Right atrium auricular region (tissue), 2 donors: ENCODE measurements around the gene PRKRIP1. TPM values are rescaled to one million over a fixed set of nuclear protein-coding genes. Genes with fewer than 3 reads are reported as not detected.
A peak's percentile ranks its signal among the peaks of the same experiment; 100 is the strongest.

ENCODE experiments used
- DNase-seq: peaks from one replicate; pipeline ENCODE4 v3.0.0-alpha.2; 2019; ENCODE audit warnings: low spot score
- H3K27ac ChIP-seq, 2 donors: fragments of 200-600 bp; sonication (generic); 1 replicate in 1 of 2; 2 replicates in 1 of 2; pipeline ENCODE4 v1.5.1; 2016 to 2019
- H3K27me3 ChIP-seq, 2 donors: fragments of 200-600 bp; sonication (generic); one replicate each; pipeline versions ENCODE4 v1.5.1 to v1.6.0; 2017 to 2019
- H3K36me3 ChIP-seq: fragments of 200-600 bp; sonication (generic); one replicate; pipeline ENCODE4 v1.5.1; 2016
- H3K4me1 ChIP-seq, 2 donors: fragments of 200-600 bp; sonication (generic); one replicate each; pipeline versions ENCODE4 v1.5.1 to v1.6.0; 2017 to 2019
- H3K4me3 ChIP-seq, 2 donors: fragments of 200-600 bp; sonication (generic); 1 replicate in 1 of 2; 2 replicates in 1 of 2; pipeline ENCODE4 v1.5.1; 2017 to 2019; ENCODE audit warnings: mild to moderate bottlenecking in 1 of 2, moderate library complexity in 1 of 2
- H3K9me3 ChIP-seq, 2 donors: fragments of 200-600 bp; sonication (generic); one replicate each; pipeline ENCODE4 v1.5.1; 2019
- total RNA-seq, 2 donors: library from RNA; depleted of rRNA; stranded (reverse); fragments of >200 nt; gene quantifications; one replicate each; pipeline ENCODE4 v1.1.0, GENCODE V29; 2016
- TF ChIP-seq, protein P1 (sequence below), 2 donors: fragments of 200-600 bp; sonication (generic); IDR thresholded peaks; one replicate each; pipeline ENCODE4 v1.5.1; 2019; ENCODE audit warnings: antibody characterized with exemption in 2 of 2

PRKRIP1 gene
- total RNA-seq, 2 donors from 2014 or later: 9.6 to 9.8 TPM

DNA sequence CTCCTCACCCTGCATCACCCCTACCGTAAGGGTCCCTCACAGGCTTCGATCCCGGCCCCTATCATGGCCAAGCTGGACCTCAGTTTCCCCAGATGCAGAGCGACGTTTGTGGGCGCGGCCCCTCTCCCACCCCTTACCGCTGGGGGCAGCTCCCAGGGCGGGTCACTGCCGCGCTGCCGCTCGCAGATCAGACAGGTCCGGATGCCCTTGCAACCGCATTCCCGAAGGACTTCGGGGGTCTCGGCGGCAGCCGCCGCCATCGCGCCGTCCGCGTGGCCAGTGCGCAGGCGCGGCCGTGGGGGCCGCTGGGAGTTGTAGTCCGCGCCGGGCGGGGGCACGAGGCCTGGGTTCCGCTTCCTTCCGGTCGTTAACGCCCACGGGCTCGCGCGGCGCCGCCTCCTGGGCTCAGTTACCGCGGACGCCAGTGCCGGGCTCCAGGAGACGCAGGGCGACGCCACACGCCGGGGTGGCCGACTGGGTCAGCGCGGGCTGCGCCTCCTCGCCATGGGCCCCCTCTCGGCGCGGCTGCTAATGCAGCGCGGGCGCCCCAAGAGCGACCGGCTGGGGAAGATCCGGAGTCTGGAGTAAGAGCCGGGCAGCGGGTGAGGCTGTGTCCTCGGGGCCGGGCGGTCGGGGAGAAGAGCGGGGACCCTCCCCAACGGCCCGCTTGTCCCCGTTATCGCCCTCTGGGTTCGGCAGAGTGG, 68.6 kb downstream of the PRKRIP1 start, which contains the start of the genes ALKBH4 and LRWD1:
Gene ALKBH4 (minus strand): TSS at position 287 of the 704 bp plus-strand sequence. CDS start 27 bp downstream, at position 260.
Gene LRWD1 (plus strand): TSS at position 408 of the 704 bp plus-strand sequence. CDS start 97 bp downstream, at position 505.
- peaks cover 0 to 17% of the 10 kb centered on the region in 2 donors for H3K4me1 ChIP-seq
- peak; percentile 93 for DNase-seq
- H3K9me3 ChIP-seq: no peaks in the 10 kb centered on the region

DNA sequence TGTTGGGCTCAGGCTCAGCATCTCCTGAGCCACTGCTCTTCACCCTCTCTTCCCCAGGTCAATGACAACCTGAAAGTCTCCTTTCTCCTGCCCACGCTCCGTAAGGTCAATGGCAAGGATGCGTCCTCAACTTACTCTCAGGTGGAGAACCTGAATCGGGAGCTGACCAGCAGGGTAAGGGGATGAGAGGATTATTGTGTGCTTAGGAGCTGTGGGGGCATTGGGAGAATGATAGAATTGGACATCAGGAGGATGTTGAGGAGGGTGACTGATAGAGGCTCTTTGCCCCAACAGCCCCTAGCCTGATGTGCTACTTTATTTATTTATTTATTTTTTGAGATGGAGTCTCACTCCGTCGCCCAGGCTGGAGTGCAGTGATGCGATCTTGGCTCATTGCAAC, 69.9 kb downstream of the PRKRIP1 start:
- Histone ChIP-seq H3K4me3 (no peak overlapping the region), H3K27ac (no peak overlapping the region), H3K27me3 (no peaks in the 10 kb centered on the region), H3K36me3 (no peaks in the 10 kb centered on the region), H3K4me1 (peaks cover 0 to 17% of the 10 kb centered on the region in 2 donors), H3K9me3 (no peaks in the 10 kb centered on the region)
- DNase-seq: no peak
- TF ChIP-seq, protein P1, sequence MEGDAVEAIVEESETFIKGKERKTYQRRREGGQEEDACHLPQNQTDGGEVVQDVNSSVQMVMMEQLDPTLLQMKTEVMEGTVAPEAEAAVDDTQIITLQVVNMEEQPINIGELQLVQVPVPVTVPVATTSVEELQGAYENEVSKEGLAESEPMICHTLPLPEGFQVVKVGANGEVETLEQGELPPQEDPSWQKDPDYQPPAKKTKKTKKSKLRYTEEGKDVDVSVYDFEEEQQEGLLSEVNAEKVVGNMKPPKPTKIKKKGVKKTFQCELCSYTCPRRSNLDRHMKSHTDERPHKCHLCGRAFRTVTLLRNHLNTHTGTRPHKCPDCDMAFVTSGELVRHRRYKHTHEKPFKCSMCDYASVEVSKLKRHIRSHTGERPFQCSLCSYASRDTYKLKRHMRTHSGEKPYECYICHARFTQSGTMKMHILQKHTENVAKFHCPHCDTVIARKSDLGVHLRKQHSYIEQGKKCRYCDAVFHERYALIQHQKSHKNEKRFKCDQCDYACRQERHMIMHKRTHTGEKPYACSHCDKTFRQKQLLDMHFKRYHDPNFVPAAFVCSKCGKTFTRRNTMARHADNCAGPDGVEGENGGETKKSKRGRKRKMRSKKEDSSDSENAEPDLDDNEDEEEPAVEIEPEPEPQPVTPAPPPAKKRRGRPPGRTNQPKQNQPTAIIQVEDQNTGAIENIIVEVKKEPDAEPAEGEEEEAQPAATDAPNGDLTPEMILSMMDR (IDR thresholded peaks at IDR 0.05): no peak

More for the DNA sequence above, 68.6 kb downstream of the PRKRIP1 start, which contains the start of the genes ALKBH4 and LRWD1:
- H3K27me3 ChIP-seq: no peaks in the 10 kb centered on the region
- H3K27ac ChIP-seq: peak within 1 kb of the TSS; percentile 75 to 76
- H3K4me3 ChIP-seq: peak within 1 kb of the TSS; percentile 71 to 99
- TF ChIP-seq, protein P1 (IDR thresholded peaks at IDR 0.05): peak; percentile 11 to 55
- no peaks in the 10 kb centered on the region for H3K36me3 ChIP-seq

DNA sequence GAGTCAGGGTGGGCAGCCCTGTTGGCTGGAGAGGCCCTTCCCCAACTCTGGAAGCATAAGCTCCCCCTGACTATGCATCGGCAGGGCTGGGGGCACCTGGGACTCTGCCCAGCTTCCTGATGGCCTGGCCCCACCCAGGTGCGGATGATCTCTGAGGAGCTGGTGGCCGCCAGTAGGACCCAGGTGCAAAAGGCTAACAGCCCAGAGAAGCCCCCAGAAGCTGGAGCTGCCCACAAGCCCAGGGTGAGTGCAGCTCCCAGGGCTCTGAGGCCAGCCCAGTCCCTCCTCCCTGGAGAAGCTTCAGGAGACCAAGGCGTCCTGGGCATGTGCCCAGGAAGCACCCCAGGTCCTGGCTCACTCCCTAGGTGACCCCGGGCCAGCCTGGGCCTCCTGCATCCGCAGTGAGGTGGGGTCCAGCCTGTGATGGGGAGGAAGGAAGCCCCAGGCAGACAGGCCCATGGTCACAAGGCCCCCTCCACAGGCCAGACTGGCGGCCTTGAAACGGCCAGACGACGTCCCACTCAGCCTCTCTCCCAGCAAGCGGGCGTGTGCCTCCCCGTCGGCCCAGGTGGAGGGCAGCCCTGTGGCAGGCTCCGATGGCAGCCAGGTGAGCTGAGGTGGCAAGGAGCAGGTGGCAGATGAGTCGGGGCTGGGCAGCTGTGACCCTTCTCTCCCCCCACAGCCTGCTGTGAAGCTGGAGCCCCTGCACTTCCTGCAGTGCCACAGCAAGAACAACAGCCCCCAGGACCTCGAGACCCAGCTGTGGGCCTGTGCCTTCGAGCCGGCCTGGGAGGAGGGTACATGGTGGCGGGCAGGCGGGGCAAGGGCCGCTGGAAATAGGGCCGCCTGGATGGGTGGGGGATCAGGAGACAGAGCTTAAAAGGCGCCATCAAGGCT, 71.7 kb downstream of the PRKRIP1 start:
- H3K36me3 ChIP-seq: peaks cover 9% of the 10 kb centered on the region
- H3K4me3 ChIP-seq: no peak overlapping the region
- no peak overlapping the region for H3K27ac ChIP-seq
- no peak for DNase-seq
- no peaks in the 10 kb centered on the region for H3K27me3 ChIP-seq
- no peaks in the 10 kb centered on the region for H3K9me3 ChIP-seq
- TF ChIP-seq, protein P1 (IDR thresholded peaks at IDR 0.05): no peak
- peaks cover 0 to 17% of the 10 kb centered on the region in 2 donors for H3K4me1 ChIP-seq

DNA sequence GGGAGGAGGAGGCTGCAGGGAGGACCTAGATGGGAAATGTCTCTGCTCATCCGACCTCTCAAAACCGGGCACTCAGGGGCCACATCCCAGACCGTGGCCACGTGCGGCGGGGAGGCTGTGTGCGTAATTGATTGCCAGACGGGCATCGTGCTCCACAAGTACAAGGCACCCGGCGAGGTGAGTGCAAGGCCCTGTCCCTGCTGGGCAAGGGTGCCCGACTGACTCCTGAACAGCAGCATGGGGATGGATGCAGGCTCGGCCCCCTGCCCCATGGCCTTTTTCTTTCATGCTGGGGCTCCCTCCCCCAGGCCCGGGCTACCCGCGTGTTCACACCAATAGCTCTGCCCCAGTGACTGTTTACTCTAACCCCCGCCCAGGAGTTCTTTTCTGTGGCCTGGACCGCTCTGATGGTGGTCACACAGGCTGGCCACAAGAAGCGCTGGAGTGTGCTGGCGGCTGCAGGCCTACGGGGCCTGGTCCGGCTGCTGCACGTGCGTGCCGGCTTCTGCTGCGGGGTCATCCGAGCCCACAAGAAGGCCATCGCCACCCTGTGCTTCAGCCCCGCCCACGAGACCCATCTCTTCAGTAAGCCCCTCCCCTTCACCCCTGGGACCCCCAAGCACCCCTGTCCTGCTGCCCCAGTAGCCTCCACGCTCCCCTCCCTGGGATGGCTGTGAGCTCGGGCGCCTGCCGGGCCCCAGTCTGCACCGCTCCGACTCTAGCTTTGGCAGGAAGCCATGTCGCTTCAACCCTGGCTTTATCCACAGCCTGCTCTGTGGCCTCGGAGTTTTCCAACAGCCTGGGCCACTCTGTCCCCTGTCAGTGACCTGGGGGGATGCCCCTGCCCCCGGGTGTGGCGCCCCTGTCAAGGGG, 72.6 kb downstream of the PRKRIP1 start:
- no peak for DNase-seq
- Histone ChIP-seq H3K4me1 (peaks cover 0 to 15% of the 10 kb centered on the region in 2 donors), H3K4me3 (no peak overlapping the region), H3K27me3 (no peaks in the 10 kb centered on the region), H3K36me3 (peaks cover 18% of the 10 kb centered on the region), H3K27ac (no peak overlapping the region), H3K9me3 (no peaks in the 10 kb centered on the region)
- TF ChIP-seq, protein P1 (IDR thresholded peaks at IDR 0.05): no peak

DNA sequence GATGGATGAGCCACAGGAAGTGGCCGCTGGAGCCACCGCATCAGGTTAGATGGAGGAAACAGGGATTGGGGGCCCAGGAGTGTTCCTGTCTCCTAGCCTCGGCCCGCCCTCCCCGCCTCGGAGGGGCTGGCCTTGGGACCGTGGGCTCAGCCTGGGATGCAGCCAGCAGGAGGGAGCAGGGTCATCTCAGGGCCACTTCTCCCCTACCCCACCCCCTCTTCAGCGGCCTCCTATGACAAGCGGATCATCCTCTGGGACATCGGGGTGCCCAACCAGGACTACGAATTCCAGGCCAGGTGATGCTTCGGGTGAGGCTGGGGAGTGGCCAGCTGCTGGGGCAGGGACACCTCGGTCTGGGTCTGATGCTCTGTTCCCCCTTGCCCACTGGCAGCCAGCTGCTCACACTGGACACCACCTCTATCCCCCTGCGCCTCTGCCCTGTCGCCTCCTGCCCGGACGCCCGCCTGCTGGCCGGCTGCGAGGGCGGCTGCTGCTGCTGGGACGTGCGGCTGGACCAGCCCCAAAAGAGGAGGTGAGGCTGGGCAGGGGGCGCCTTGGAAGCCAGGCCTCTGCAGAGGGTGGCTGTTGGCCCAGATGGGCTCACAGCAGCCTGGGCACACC, 73.3 kb downstream of the PRKRIP1 start:
- H3K4me1 ChIP-seq: peaks cover 0 to 10% of the 10 kb centered on the region in 2 donors
- no peaks in the 10 kb centered on the region for H3K9me3 ChIP-seq
- DNase-seq: no peak
- no peak overlapping the region for H3K4me3 ChIP-seq
- peaks cover 18% of the 10 kb centered on the region for H3K36me3 ChIP-seq
- TF ChIP-seq, protein P1 (IDR thresholded peaks at IDR 0.05): no peak
- H3K27me3 ChIP-seq: no peaks in the 10 kb centered on the region
- H3K27ac ChIP-seq: no peak overlapping the region
